ENCODE data around the gene RPL10. TPM values are rescaled to one million over a fixed set of nuclear protein-coding genes. Genes with fewer than 3 reads are reported as not detected.

The RPL10 gene
- total and polyA plus RNA-seq, 9 of the 15 experiments (the other 6 are each of a cell fraction or from before 2014, with no cell fraction given): 3,774 to 7,600 (median 5,014) TPM

GRCh38 chrX:154398668-154399526, 720 bp downstream of the RPL10 start (continued):
- TF ChIP-seq MNT (conservative IDR thresholded peaks at IDR 0.05) (peak; percentile 90 to 96), DEAF1 (CRISPR knock-in tag; IDR thresholded peaks at IDR 0.05) (peak; percentile 43), MAZ (CRISPR knock-in tag; conservative IDR thresholded peaks at IDR 0.05 in 1 of 2, IDR thresholded peaks at IDR 0.05 in 1 of 2) (0 out of 4 replicates have a peak, but pooled peaks of 1 of the 2 experiments have one; percentile 2), LCOR (CRISPR knock-in tag; IDR thresholded peaks at IDR 0.05) (peak; percentile 17; the same call in 1 of the 2 replicates), ZKSCAN8 (CRISPR knock-in tag; IDR thresholded peaks at IDR 0.05) (0 out of 2 replicates have a peak, but pooled peaks have one; percentile 4), PRPF4 (IDR thresholded peaks at IDR 0.05; ENCODE audit: insufficient read depth, low read depth, low read length, poor library complexity, severe bottlenecking) (peak; percentile 80), CTCFL (IDR thresholded peaks at IDR 0.05; ENCODE audit: borderline replicate concordance, insufficient read depth, low read depth, low read length, poor library complexity, severe bottlenecking) (peak; percentile 97), FOXO4 (CRISPR knock-in tag; IDR thresholded peaks at IDR 0.05) (no peak), POLR2G (IDR thresholded peaks at IDR 0.05; ENCODE audit: low read depth, low read length) (peak; percentile 79), AFF4 (CRISPR knock-in tag; IDR thresholded peaks at IDR 0.05) (peak; percentile 92), SMC3 (conservative IDR thresholded peaks at IDR 0.05; ENCODE audit: insufficient read depth, low read depth, low read length) (0 out of 2 replicates have a peak, but pooled peaks have one; percentile 2), MYC (IDR thresholded peaks at IDR 0.05; ENCODE audit: low read depth, low read length) (peak; percentile 99), MYC (CRISPR knock-in tag; IDR thresholded peaks at IDR 0.05; ENCODE audit: borderline replicate concordance, low read depth) (no peak)

Data from K562 (cell line).